Activated T-helper 1 cell treated with anti-CD3 and anti-CD28 coated beads, Interleukin-12 subunit alpha, Interleukin-12 subunit beta, Interleukin-2, Interleukin-4 antibody, amounts not matched to agents 30 ng/mL and 10 ng/mL and 1 ng/mL, durations not matched to agents 14 hours and 24 hours and 36 hours (primary cell): ENCODE measurements around the gene POMT2. TPM values are rescaled to one million over a fixed set of nuclear protein-coding genes. Genes with fewer than 3 reads are reported as not detected.
A peak's percentile ranks its signal among the peaks of the same experiment; 100 is the strongest.
"Not testable (repeated sequence)": the region's sequence is repeated elsewhere in the genome, so short reads cannot be mapped to it uniquely, and the experiment has no call there.

Source experiments
- DNase-seq: peaks from one replicate; pipeline ENCODE4 v3.0.0; 2021; ENCODE audit warnings: low spot score
- H3K27ac Mint-ChIP-seq: one replicate; pipeline ENCODE4 v1.8.0; 2021; ENCODE audit warnings: mild to moderate bottlenecking, mixed read lengths
- H3K27me3 Mint-ChIP-seq: one replicate; pipeline ENCODE4 v1.8.0; 2022; ENCODE audit warnings: mild to moderate bottlenecking, moderate library complexity, mixed read lengths; ENCODE audit not compliant: insufficient read depth
- H3K36me3 Mint-ChIP-seq: one replicate; pipeline ENCODE4 v1.8.0; 2021; ENCODE audit warnings: low read depth, mixed read lengths
- H3K4me1 Mint-ChIP-seq: one replicate; pipeline ENCODE4 v1.8.0; 2021; ENCODE audit warnings: low read depth, mixed read lengths
- H3K4me3 Mint-ChIP-seq: one replicate; pipeline ENCODE4 v1.8.0; 2021; ENCODE audit warnings: mild to moderate bottlenecking, moderate library complexity, mixed read lengths
- H3K9me3 Mint-ChIP-seq: one replicate; pipeline ENCODE4 v1.8.0; 2021; ENCODE audit warnings: mixed read lengths
- intact Hi-C: fragments of 100-400 bp; cut with micrococcal nuclease; formaldehyde crosslinking; loops from one replicate; pipeline ENCODE4 v1.15.1; 2024
- total RNA-seq: library from RNA; stranded (reverse); gene quantifications from 2 replicates; pipeline ENCODE4 v1.2.3, GENCODE V29; 2022

Gene POMT2
- total RNA-seq, 1 donor from 2014 or later: 20.5 TPM

DNA sequence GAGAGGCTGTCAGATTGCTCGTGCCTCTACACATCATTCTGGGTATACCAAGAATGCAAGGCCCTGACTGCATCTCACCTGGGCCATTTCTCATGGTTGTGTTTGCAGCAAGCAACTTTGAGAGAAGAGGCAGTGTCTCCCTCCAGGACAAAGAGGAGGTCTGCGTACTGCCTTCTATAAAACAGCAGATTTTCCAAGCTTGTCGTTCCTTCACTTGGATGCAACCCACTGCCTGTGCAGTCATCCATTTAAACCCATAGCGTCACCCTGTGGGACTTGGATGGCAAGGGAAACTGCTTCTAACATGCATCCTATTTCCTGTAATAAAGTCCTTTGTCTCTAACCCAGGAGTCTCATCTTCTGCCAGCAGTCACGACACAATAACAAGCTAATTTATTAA is 1.3 kb downstream of the POMT2 start:
- H3K4me3 Mint-ChIP-seq: peak overlapping the region; percentile 80
- H3K27ac Mint-ChIP-seq: no peak overlapping the region
- no peaks in the 10 kb centered on the region for H3K36me3 Mint-ChIP-seq
- H3K27me3 Mint-ChIP-seq: no peaks in the 10 kb centered on the region
- intact Hi-C loops: loop anchor here (5.0 to 10.0 kb wide), 2 partner anchors 107 to 445 kb away; no protein-coding TSS in a partner anchor
- peaks cover 22% of the 10 kb centered on the region for H3K4me1 Mint-ChIP-seq
- H3K9me3 Mint-ChIP-seq: no peaks in the 10 kb centered on the region
- DNase-seq: no peak

- H3K4me3 Mint-ChIP-seq, H3K36me3 Mint-ChIP-seq, H3K27me3 Mint-ChIP-seq, H3K9me3 Mint-ChIP-seq, DNase-seq, H3K27ac Mint-ChIP-seq: not testable (repeated sequence)
- peaks cover 22% of the 10 kb centered on the region for H3K4me1 Mint-ChIP-seq
- intact Hi-C loops: loop anchor here (5.0 to 10.0 kb wide), 2 partner anchors 106 to 444 kb away; no protein-coding TSS in a partner anchor
Measured at GRCh38 chr14:77318756-77319155, 1.9 kb downstream of the POMT2 start.

DNA sequence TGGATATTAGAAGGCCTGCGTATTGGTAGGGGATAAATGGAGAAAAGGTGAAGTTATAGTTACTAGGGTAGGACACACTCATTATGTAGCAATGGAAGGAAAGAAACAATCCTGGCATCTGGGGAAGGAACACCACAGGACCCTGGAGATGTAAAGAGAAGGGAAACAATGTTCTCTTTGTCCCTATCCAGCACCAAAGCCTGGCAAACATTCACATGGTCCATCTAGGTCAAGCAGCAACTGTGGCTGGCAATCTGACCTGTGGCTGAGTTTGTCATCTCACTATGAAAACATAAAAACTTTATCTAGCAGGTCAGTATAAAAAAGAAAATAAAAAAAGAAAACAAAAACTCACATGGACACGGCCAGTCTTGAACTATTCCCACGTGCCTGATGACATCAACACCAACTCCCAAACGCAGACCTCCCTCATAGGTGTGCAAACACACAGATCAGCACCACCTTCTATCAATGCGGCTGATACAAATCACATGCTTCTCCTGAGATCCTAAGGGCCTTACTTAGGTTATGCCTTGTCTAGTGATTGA is 2.6 kb downstream of the POMT2 start:
- Mint-ChIP-seq H3K27me3 (no peaks in the 10 kb centered on the region), H3K4me3 (no peak overlapping the region), H3K27ac (no peak overlapping the region), H3K4me1 (peaks cover 22% of the 10 kb centered on the region), H3K36me3 (no peaks in the 10 kb centered on the region), H3K9me3 (no peaks in the 10 kb centered on the region)
- no peak for DNase-seq
- intact Hi-C loops: loop anchor here (5.0 to 10.0 kb wide), 2 partner anchors 106 to 443 kb away; no protein-coding TSS in a partner anchor

DNA sequence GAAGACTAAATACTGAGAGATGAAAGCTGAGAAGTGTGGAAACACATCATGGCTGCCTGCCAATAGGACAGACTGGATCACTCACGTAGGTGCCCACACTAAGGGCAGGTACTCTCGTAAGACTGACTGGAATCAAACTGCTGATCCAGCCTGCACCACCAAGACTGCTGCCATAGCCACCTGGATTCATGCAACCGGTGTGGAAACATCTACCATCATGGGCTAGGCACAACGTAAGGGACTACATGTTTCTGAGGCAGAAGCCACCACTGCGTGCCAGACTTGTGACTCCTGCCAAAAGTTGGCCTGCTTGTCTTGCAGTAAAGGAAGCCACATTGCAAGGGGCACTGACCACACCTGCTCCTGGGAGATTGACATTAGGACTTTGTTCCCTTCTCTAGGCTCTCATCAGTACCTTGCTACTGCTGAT is 3.8 kb downstream of the POMT2 start:
- H3K9me3 Mint-ChIP-seq: no peaks in the 10 kb centered on the region
- no peak for DNase-seq
- intact Hi-C loops: loop anchor here (1.0 to 10.0 kb wide), 4 partner anchors 16 to 442 kb away; no protein-coding TSS in a partner anchor
- no peak overlapping the region for H3K27ac Mint-ChIP-seq
- H3K36me3 Mint-ChIP-seq: no peaks in the 10 kb centered on the region
- H3K27me3 Mint-ChIP-seq: no peaks in the 10 kb centered on the region
- H3K4me3 Mint-ChIP-seq: no peak overlapping the region
- H3K4me1 Mint-ChIP-seq: peaks cover 15% of the 10 kb centered on the region

GRCh38 chr14:77316195-77316505 is 4.5 kb downstream of the POMT2 start:
- H3K27me3 Mint-ChIP-seq: no peaks in the 10 kb centered on the region
- H3K9me3 Mint-ChIP-seq: no peaks in the 10 kb centered on the region
- no peaks in the 10 kb centered on the region for H3K36me3 Mint-ChIP-seq
- H3K4me3 Mint-ChIP-seq: no peak overlapping the region
- intact Hi-C loops: loop anchor here (1.0 to 10.0 kb wide), 4 partner anchors 15 to 441 kb away; no protein-coding TSS in a partner anchor
- DNase-seq: no peak
- peaks cover 13% of the 10 kb centered on the region for H3K4me1 Mint-ChIP-seq
- no peak overlapping the region for H3K27ac Mint-ChIP-seq

GRCh38 chr14:77314539-77315457 is 5.9 kb downstream of the POMT2 start:
- H3K4me1 Mint-ChIP-seq: peaks cover 9% of the 10 kb centered on the region
- H3K27me3 Mint-ChIP-seq: no peaks in the 10 kb centered on the region
- intact Hi-C loops: loop anchor here (5.0 to 10.0 kb wide), 2 partner anchors 102 to 440 kb away; no protein-coding TSS in a partner anchor
- DNase-seq: no peak
- H3K4me3 Mint-ChIP-seq: no peak overlapping the region
- no peaks in the 10 kb centered on the region for H3K9me3 Mint-ChIP-seq
- no peaks in the 10 kb centered on the region for H3K36me3 Mint-ChIP-seq
- no peak overlapping the region for H3K27ac Mint-ChIP-seq

DNA sequence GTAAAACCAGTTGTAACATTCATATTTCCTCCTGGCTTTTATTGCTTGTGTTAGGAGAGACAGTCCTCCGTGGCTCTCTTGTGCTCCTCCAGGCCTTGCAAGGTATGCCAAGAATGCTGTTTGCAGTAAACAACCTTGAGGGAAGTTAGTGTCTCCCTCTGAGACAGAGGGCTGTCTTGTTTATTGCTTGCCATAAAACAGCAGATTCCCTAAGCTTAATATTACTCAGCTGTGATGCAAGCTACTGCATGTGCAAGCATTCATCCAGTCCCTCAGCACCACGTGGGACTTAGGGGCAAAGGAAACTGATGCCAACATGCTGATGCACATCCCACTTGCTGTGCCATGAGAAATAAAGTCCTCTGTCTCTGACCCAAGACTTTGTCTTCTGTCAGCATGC is 6.6 kb downstream of the POMT2 start:
- H3K9me3 Mint-ChIP-seq: no peaks in the 10 kb centered on the region

GRCh38 chr14:77313371-77313770 is 7.3 kb downstream of the POMT2 start:
- intact Hi-C loops: loop anchor here (10.0 kb wide), 1 partner anchor 439 kb away; no protein-coding TSS in a partner anchor
- Mint-ChIP-seq H3K27me3 (no peaks in the 10 kb centered on the region), H3K4me3 (no peak overlapping the region), H3K4me1 (no peaks in the 10 kb centered on the region), H3K36me3 (no peaks in the 10 kb centered on the region), H3K27ac (no peak overlapping the region), H3K9me3 (no peaks in the 10 kb centered on the region)
- no peak for DNase-seq

More for the DNA sequence above, 6.6 kb downstream of the POMT2 start:
- Mint-ChIP-seq H3K27me3 (no peaks in the 10 kb centered on the region), H3K4me1 (peaks cover 1% of the 10 kb centered on the region), H3K4me3 (no peak overlapping the region), H3K27ac (no peak overlapping the region), H3K36me3 (no peaks in the 10 kb centered on the region)
- intact Hi-C loops: loop anchor here (10.0 kb wide), 1 partner anchor 439 kb away; no protein-coding TSS in a partner anchor
- DNase-seq: no peak

GRCh38 chr14:77311217-77311616 is 9.5 kb downstream of the POMT2 start:
- Mint-ChIP-seq H3K27me3 (no peaks in the 10 kb centered on the region), H3K36me3 (no peaks in the 10 kb centered on the region), H3K4me1 (peaks cover 13% of the 10 kb centered on the region), H3K4me3 (no peak overlapping the region), H3K27ac (no peak overlapping the region), H3K9me3 (no peaks in the 10 kb centered on the region)
- no peak for DNase-seq
- intact Hi-C loops: loop anchor here (10.0 kb wide), 1 partner anchor 436 kb away; no protein-coding TSS in a partner anchor

DNA sequence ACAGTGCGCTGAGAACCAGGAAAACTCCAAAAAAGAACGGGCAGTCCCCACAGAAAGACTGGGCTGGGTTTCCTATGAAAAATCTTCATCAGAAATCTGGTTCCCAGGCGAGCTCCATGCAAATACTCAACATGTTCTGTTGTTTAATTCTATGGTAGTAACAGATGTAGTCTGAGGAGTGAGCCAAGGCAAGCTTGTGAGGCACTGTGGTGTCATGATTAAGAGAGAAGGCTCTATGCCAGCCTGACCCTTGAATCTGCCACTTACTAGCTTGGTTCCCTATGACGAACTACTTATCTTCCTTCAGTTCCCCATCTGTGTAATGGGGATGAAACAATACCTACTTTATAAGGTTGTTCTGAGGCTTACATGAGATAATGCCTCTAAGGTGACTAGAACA is 10.7 kb downstream of the POMT2 start:
- Mint-ChIP-seq H3K9me3 (no peaks in the 10 kb centered on the region), H3K36me3 (no peaks in the 10 kb centered on the region), H3K4me1 (peaks cover 13% of the 10 kb centered on the region), H3K27ac (no peak overlapping the region), H3K4me3 (no peak overlapping the region), H3K27me3 (no peaks in the 10 kb centered on the region)
- intact Hi-C loops: loop anchor here (10.0 kb wide), 1 partner anchor 435 kb away; no protein-coding TSS in a partner anchor
- no peak for DNase-seq

GRCh38 chr14:77309131-77309530 is 11.6 kb downstream of the POMT2 start:
- intact Hi-C loops: no loop called here
- Mint-ChIP-seq H3K9me3 (no peaks in the 10 kb centered on the region), H3K36me3 (peaks cover 2% of the 10 kb centered on the region), H3K4me1 (peaks cover 21% of the 10 kb centered on the region), H3K4me3 (no peak overlapping the region), H3K27me3 (no peaks in the 10 kb centered on the region), H3K27ac (no peak overlapping the region)
- DNase-seq: no peak

- H3K4me1 Mint-ChIP-seq: peaks cover 37% of the 10 kb centered on the region
- DNase-seq: no peak
- peaks cover 3% of the 10 kb centered on the region for H3K36me3 Mint-ChIP-seq
- H3K27ac Mint-ChIP-seq: no peak overlapping the region
- no peaks in the 10 kb centered on the region for H3K27me3 Mint-ChIP-seq
- H3K9me3 Mint-ChIP-seq: no peaks in the 10 kb centered on the region
- intact Hi-C loops: no loop called here
- H3K4me3 Mint-ChIP-seq: no peak overlapping the region
Measured at GRCh38 chr14:77306851-77307496, 13.7 kb downstream of the POMT2 start.
